GM18868 (cell line): ENCODE results near the gene GRAP2.
"Not testable (repeated sequence)": the region's sequence is repeated elsewhere in the genome, so short reads cannot be mapped to it uniquely, and the experiment has no call there.

Source experiments
- ATAC-seq: cut with Tn5 transposase; IDR thresholded peaks from one replicate; pipeline ENCODE4 v1.9.1; 2021; ENCODE audit warnings: mild to moderate bottlenecking, moderate library complexity; ENCODE audit not compliant: unreplicated experiment

Gene GRAP2

GRCh38 chr22:39896313-39896996, 4.4 kb upstream of the GRAP2 start:
- ATAC-seq, result no peak

GRCh38 chr22:39897841-39898240, 3.0 kb upstream of the GRAP2 start:
- ATAC-seq, result no peak

GRCh38 chr22:39898997-39899396, 1.9 kb upstream of the GRAP2 start:
- peak; percentile 72 for ATAC-seq

- no peak for ATAC-seq
Measured at GRCh38 chr22:39901565-39902146, 772 bp downstream of the GRAP2 start.

- ATAC-seq, result not testable (repeated sequence)
Measured at GRCh38 chr22:39904024-39904423, 3.1 kb downstream of the GRAP2 start.

- no peak for ATAC-seq
Measured at GRCh38 chr22:39904862-39905261, 4.0 kb downstream of the GRAP2 start.

GRCh38 chr22:39905687-39906086, 4.8 kb downstream of the GRAP2 start:
- no peak for ATAC-seq

- no peak for ATAC-seq
Measured at GRCh38 chr22:39906207-39906606, 5.3 kb downstream of the GRAP2 start.

GRCh38 chr22:39907047-39907446, 6.2 kb downstream of the GRAP2 start:
- no peak for ATAC-seq

- ATAC-seq, result no peak
Measured at GRCh38 chr22:39907605-39908097, 6.8 kb downstream of the GRAP2 start.

GRCh38 chr22:39908136-39908535, 7.3 kb downstream of the GRAP2 start:
- no peak for ATAC-seq

GRCh38 chr22:39908737-39909136, 7.9 kb downstream of the GRAP2 start:
- ATAC-seq, result no peak

GRCh38 chr22:39910876-39911613, 10.2 kb downstream of the GRAP2 start:
- ATAC-seq, result no peak

GRCh38 chr22:39913321-39913720, 12.4 kb downstream of the GRAP2 start:
- no peak for ATAC-seq

- ATAC-seq, result no peak
Measured at GRCh38 chr22:39913886-39914285, 13.0 kb downstream of the GRAP2 start.

- ATAC-seq, result no peak
Measured at GRCh38 chr22:39914584-39914983, 13.7 kb downstream of the GRAP2 start.

GRCh38 chr22:39915295-39915726, 14.4 kb downstream of the GRAP2 start:
- no peak for ATAC-seq

- no peak for ATAC-seq
Measured at GRCh38 chr22:39916496-39916895, 15.6 kb downstream of the GRAP2 start.

GRCh38 chr22:39917197-39917643, 16.3 kb downstream of the GRAP2 start:
- ATAC-seq, result no peak

- ATAC-seq, result no peak
Measured at GRCh38 chr22:39917776-39918495, 17.1 kb downstream of the GRAP2 start.

GRCh38 chr22:39920134-39920743, 19.4 kb downstream of the GRAP2 start:
- no peak for ATAC-seq
